Tibial nerve (tissue), 4 donors: ENCODE data around the gene EXOSC3. TPM values are rescaled to one million over a fixed set of nuclear protein-coding genes. Genes with fewer than 3 reads are reported as not detected.
"Not testable (repeated sequence)": the region's sequence is repeated elsewhere in the genome, so short reads cannot be mapped to it uniquely, and the experiment has no call there.

Source experiments
- DNase-seq, 2 donors: peaks; one replicate each; pipeline ENCODE4 v3.0.0-alpha.2; 2019; ENCODE audit warnings: low spot score in 2 of 2
- H3K27ac ChIP-seq, 4 donors: fragments of 200-600 bp; sonication (generic) in 3 of 4; one replicate each; pipeline ENCODE4 v1.5.1; 2017 to 2019; ENCODE audit warnings: mild to moderate bottlenecking in 1 of 4
- H3K27me3 ChIP-seq, 2 donors: fragments of 200-600 bp; sonication (generic) in 1 of 2; one replicate each; pipeline versions ENCODE4 v1.5.1 to v1.6.0; 2017 to 2019
- H3K36me3 ChIP-seq, 3 donors: fragments of 200-600 bp; sonication (generic); one replicate each; pipeline ENCODE4 v1.5.1; 2018 to 2019
- H3K4me1 ChIP-seq, 4 donors: fragments of 200-600 bp; sonication (generic) in 3 of 4; one replicate each; pipeline ENCODE4 v1.5.1; 2017 to 2019
- H3K4me3 ChIP-seq, 4 donors: fragments of 200-600 bp; sonication (generic) in 3 of 4; one replicate each; pipeline ENCODE4 v1.5.1; 2017 to 2019; ENCODE audit warnings: mild to moderate bottlenecking in 1 of 4, moderate library complexity in 1 of 4
- H3K9me3 ChIP-seq, 4 donors: fragments of 200-600 bp; sonication (generic) in 3 of 4; one replicate each; pipeline ENCODE4 v1.5.1; 2017 to 2019
- CTCF ChIP-seq, 5 experiments: fragments of 200-600 bp in 3 of 5; fragments of 450-650 bp in 2 of 5; sonication (generic) in 3 of 5; IDR thresholded peaks; one replicate each; pipeline ENCODE4 v1.5.1; 2016 to 2019; ENCODE audit warnings: antibody characterized with exemption in 5 of 5, mild to moderate bottlenecking in 3 of 5, moderate library complexity in 2 of 5
- EP300 ChIP-seq, 2 donors: sonication (generic); formaldehyde crosslinking; IDR thresholded peaks; one replicate each; pipeline ENCODE4 v1.6.1; 2017; ENCODE audit warnings: antibody characterized with exemption in 2 of 2, mild to moderate bottlenecking in 1 of 2
- POLR2A ChIP-seq, 2 donors: fragments of 450-650 bp; IDR thresholded peaks; one replicate each; pipeline ENCODE4 v1.6.1; 2017; ENCODE audit warnings: antibody characterized with exemption in 2 of 2, mild to moderate bottlenecking in 2 of 2, moderate library complexity in 2 of 2
- WGBS, 2 donors: methylation state at CpG; one replicate each; pipeline ENCODE4 v1.1.5; 2018; 5-methylcytosine and 5-hydroxymethylcytosine counted together
- total RNA-seq, 4 donors: library from RNA; depleted of rRNA; stranded (reverse); fragments of >200 nt; gene quantifications; one replicate each; pipeline ENCODE4 v1.1.0, GENCODE V29; 2016

The EXOSC3 gene
- total RNA-seq, 4 donors from 2014 or later: 23.4 to 59.9 (median 39.3) TPM

GRCh38 chr9:37812773-37813379 is 28.0 kb upstream of the EXOSC3 start:
- Histone ChIP-seq H3K9me3 (no peaks in the 10 kb centered on the region), H3K27me3 (no peaks in the 10 kb centered on the region)
- 89 to 91% methylated on average over 5 of the region's 5 CpGs for WGBS, 2 donors

GRCh38 chr9:37811906-37812476 is 27.1 kb upstream of the EXOSC3 start:
- no peak overlapping the region for H3K27ac ChIP-seq
- H3K4me1 ChIP-seq: peaks cover 0 to under 1% (median 0%) of the 10 kb centered on the region in 4 donors
- H3K36me3 ChIP-seq: peaks cover 0 to 9% (median 0%) of the 10 kb centered on the region in 3 donors
- 95 to 96% methylated on average over 6 of the region's 6 CpGs for WGBS, 2 donors
- no peak for DNase-seq
- H3K4me3 ChIP-seq: no peak overlapping the region
- no peaks in the 10 kb centered on the region for H3K27me3 ChIP-seq
- H3K9me3 ChIP-seq: no peaks in the 10 kb centered on the region
- TF ChIP-seq EP300 (IDR thresholded peaks at IDR 0.05) (no peak), POLR2A (IDR thresholded peaks at IDR 0.05) (no peak), CTCF (IDR thresholded peaks at IDR 0.05) (no peak)

More at GRCh38 chr9:37812773-37813379, 28.0 kb upstream of the EXOSC3 start:
- TF ChIP-seq CTCF (IDR thresholded peaks at IDR 0.05) (no peak), EP300 (IDR thresholded peaks at IDR 0.05) (no peak), POLR2A (IDR thresholded peaks at IDR 0.05) (no peak)
- Histone ChIP-seq H3K4me3 (no peak overlapping the region), H3K4me1 (no peaks in the 10 kb centered on the region), H3K36me3 (peaks cover 0 to 6% (median 0%) of the 10 kb centered on the region in 3 donors), H3K27ac (no peak overlapping the region)
- no peak for DNase-seq

GRCh38 chr9:37809676-37810075 is 24.8 kb upstream of the EXOSC3 start:
- WGBS, 2 donors: 96 to 97% methylated on average over 15 of the region's 15 CpGs
- H3K9me3 ChIP-seq, DNase-seq, H3K4me3 ChIP-seq, H3K36me3 ChIP-seq, H3K27ac ChIP-seq, H3K27me3 ChIP-seq: not testable (repeated sequence)
- peaks cover 0 to 11% (median 0%) of the 10 kb centered on the region in 4 donors for H3K4me1 ChIP-seq

- no peak for TF ChIP-seq CTCF (IDR thresholded peaks at IDR 0.05)
- no peak for TF ChIP-seq EP300 (IDR thresholded peaks at IDR 0.05)
- TF ChIP-seq POLR2A (IDR thresholded peaks at IDR 0.05): no peak
- H3K27me3 ChIP-seq: no peaks in the 10 kb centered on the region
- DNase-seq: no peak
- no peak overlapping the region for H3K4me3 ChIP-seq
- 68 to 73% methylated on average over 4 of the region's 4 CpGs for WGBS, 2 donors
- no peak overlapping the region for H3K27ac ChIP-seq
- peaks cover 0 to 6% (median 0%) of the 10 kb centered on the region in 3 donors for H3K36me3 ChIP-seq
- H3K9me3 ChIP-seq: no peaks in the 10 kb centered on the region
- peaks cover 0 to 38% (median 20%) of the 10 kb centered on the region in 4 donors for H3K4me1 ChIP-seq
These were observed 21.4 kb upstream of the EXOSC3 start for GRCh38 chr9:37806271-37806670.

- TF ChIP-seq POLR2A (IDR thresholded peaks at IDR 0.05): no peak
- TF ChIP-seq CTCF (IDR thresholded peaks at IDR 0.05): no peak
- TF ChIP-seq EP300 (IDR thresholded peaks at IDR 0.05): no peak
- DNase-seq: no peak
- WGBS, 2 donors: 54 to 58% methylated on average over 10 of the region's 10 CpGs
- no peaks in the 10 kb centered on the region for H3K9me3 ChIP-seq
- no peaks in the 10 kb centered on the region for H3K27me3 ChIP-seq
- H3K4me1 ChIP-seq: peaks cover 0 to 51% (median 23%) of the 10 kb centered on the region in 4 donors
- peaks cover 0 to 3% (median 0%) of the 10 kb centered on the region in 3 donors for H3K36me3 ChIP-seq
- no peak overlapping the region for H3K27ac ChIP-seq
- H3K4me3 ChIP-seq: peak overlapping the region; percentile 60 to 93 (median 80)
These were observed 17.3 kb upstream of the EXOSC3 start for GRCh38 chr9:37801959-37802711.
